Measurements from ENCODE around the gene ABHD15. TPM values are rescaled to one million over a fixed set of nuclear protein-coding genes. Genes with fewer than 3 reads are reported as not detected.

The ABHD15 gene
- polyA plus RNA-seq, 1 donor from 2014 or later = 0.21 TPM

DNA sequence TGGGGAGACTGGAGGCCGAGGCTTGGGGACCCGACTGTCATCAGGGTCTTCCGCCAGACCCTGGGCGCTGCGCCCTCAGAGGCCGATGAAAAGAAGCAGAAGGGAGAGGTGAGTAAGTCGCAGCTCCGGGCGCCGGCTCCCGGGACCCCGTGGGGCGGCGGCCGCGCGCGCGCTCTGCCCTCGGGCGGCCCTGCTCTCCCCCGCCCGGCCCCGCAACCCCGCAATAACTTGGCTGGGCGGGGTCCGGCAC is 392 bp upstream of the ABHD15 start:
- Histone ChIP-seq H3F3A (ENCODE audit: insufficient read depth, low read length, poor library complexity, severe bottlenecking) (no peaks in the 10 kb centered on the region), H3K9me2 (ENCODE audit: insufficient read depth, low read length) (no peaks in the 10 kb centered on the region), H3K27me3 (ENCODE audit: insufficient read depth, low read depth, low read length) (peaks cover 44% of the 10 kb centered on the region), H3K36me3 (ENCODE audit: insufficient read depth, low read length) (no peaks in the 10 kb centered on the region), H3K9me3 (ENCODE audit: low read length) (no peaks in the 10 kb centered on the region), H3K4me2 (ENCODE audit: low read length) (no peak overlapping the region), H3K27ac (ENCODE audit: low read length) (no peak overlapping the region), H3K9ac (ENCODE audit: low read length) (no peak overlapping the region), H3K4me3 (ENCODE audit: low read length) (peak overlapping the region; percentile 84), H4K20me1 (ENCODE audit: insufficient read depth) (no peaks in the 10 kb centered on the region), H3K79me2 (replicated peaks; ENCODE audit: insufficient read depth, low read length) (no peaks in the 10 kb centered on the region), H2AFZ (ENCODE audit: low read depth, low read length) (no peak overlapping the region)
- TF ChIP-seq, protein P1, sequence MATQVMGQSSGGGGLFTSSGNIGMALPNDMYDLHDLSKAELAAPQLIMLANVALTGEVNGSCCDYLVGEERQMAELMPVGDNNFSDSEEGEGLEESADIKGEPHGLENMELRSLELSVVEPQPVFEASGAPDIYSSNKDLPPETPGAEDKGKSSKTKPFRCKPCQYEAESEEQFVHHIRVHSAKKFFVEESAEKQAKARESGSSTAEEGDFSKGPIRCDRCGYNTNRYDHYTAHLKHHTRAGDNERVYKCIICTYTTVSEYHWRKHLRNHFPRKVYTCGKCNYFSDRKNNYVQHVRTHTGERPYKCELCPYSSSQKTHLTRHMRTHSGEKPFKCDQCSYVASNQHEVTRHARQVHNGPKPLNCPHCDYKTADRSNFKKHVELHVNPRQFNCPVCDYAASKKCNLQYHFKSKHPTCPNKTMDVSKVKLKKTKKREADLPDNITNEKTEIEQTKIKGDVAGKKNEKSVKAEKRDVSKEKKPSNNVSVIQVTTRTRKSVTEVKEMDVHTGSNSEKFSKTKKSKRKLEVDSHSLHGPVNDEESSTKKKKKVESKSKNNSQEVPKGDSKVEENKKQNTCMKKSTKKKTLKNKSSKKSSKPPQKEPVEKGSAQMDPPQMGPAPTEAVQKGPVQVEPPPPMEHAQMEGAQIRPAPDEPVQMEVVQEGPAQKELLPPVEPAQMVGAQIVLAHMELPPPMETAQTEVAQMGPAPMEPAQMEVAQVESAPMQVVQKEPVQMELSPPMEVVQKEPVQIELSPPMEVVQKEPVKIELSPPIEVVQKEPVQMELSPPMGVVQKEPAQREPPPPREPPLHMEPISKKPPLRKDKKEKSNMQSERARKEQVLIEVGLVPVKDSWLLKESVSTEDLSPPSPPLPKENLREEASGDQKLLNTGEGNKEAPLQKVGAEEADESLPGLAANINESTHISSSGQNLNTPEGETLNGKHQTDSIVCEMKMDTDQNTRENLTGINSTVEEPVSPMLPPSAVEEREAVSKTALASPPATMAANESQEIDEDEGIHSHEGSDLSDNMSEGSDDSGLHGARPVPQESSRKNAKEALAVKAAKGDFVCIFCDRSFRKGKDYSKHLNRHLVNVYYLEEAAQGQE (IDR thresholded peaks at IDR 0.05; ENCODE audit: borderline replicate concordance) = no peak

DNA sequence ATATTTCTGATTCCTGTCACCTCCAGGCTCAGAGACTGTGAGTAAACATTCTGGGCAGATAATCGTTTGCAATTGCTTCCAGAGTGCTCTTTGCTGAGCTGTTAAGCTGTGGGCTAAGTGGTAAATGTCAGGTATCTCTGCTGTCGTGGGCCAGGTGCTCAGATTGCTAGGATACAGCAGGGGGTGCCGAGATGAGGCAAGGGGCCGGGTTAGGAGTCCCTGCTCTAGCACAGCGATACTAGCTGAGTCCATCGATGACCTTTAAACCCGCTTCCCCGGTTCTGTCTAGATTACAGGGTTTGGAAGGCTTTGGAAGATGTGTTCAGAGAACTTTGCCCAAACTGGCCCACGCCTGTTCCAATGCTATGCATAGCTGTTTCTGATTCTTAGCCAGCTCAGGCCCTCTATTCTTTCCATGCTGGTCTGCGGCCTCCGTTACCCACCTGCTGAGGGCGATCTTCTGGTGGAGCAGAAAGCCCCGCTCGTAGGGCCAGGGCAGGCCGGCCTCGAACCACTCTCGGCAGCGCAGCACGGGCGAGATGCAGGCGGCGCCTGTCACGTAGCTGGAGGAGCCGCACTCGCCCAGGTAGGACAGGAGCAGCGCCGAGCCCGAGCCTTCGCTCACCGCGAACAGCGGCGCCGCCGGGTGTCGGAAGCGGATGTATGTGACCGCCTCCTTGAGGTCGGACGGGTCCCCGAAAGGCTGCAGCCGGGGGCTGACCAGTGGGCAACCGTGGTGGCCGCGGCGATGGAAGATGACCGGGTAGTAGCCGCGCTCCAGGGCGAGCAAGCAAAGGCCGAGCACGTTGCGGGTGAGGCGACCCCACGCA is 979 bp downstream of the ABHD15 start:
- Histone ChIP-seq H3K36me3 (ENCODE audit: insufficient read depth, low read length) (no peaks in the 10 kb centered on the region), H3K9me3 (ENCODE audit: low read length) (no peaks in the 10 kb centered on the region), H3K27ac (ENCODE audit: low read length) (no peak overlapping the region), H2AFZ (ENCODE audit: low read depth, low read length) (no peak overlapping the region), H3K9ac (ENCODE audit: low read length) (no peak overlapping the region), H3K9me2 (ENCODE audit: insufficient read depth, low read length) (no peaks in the 10 kb centered on the region), H3K4me2 (ENCODE audit: low read length) (no peak overlapping the region), H3K4me3 (ENCODE audit: low read length) (peak overlapping the region; percentile 48), H4K20me1 (ENCODE audit: insufficient read depth) (no peaks in the 10 kb centered on the region), H3K79me2 (replicated peaks; ENCODE audit: insufficient read depth, low read length) (no peaks in the 10 kb centered on the region), H3K27me3 (ENCODE audit: insufficient read depth, low read depth, low read length) (peaks cover 44% of the 10 kb centered on the region), H3F3A (ENCODE audit: insufficient read depth, low read length, poor library complexity, severe bottlenecking) (no peaks in the 10 kb centered on the region)
- TF ChIP-seq, protein P2, sequence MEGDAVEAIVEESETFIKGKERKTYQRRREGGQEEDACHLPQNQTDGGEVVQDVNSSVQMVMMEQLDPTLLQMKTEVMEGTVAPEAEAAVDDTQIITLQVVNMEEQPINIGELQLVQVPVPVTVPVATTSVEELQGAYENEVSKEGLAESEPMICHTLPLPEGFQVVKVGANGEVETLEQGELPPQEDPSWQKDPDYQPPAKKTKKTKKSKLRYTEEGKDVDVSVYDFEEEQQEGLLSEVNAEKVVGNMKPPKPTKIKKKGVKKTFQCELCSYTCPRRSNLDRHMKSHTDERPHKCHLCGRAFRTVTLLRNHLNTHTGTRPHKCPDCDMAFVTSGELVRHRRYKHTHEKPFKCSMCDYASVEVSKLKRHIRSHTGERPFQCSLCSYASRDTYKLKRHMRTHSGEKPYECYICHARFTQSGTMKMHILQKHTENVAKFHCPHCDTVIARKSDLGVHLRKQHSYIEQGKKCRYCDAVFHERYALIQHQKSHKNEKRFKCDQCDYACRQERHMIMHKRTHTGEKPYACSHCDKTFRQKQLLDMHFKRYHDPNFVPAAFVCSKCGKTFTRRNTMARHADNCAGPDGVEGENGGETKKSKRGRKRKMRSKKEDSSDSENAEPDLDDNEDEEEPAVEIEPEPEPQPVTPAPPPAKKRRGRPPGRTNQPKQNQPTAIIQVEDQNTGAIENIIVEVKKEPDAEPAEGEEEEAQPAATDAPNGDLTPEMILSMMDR (IDR thresholded peaks at IDR 0.05; ENCODE audit: poor library complexity, severe bottlenecking) = peak; percentile 26
- TF ChIP-seq, protein P1 (IDR thresholded peaks at IDR 0.05; ENCODE audit: borderline replicate concordance) = no peak
- TF ChIP-seq SMC3 (conservative IDR thresholded peaks at IDR 0.05; ENCODE audit: poor library complexity) (no peak), EP300 (conservative IDR thresholded peaks at IDR 0.05; ENCODE audit: poor library complexity, severe bottlenecking) (peak; percentile 52), MXI1 (conservative IDR thresholded peaks at IDR 0.05; ENCODE audit: poor library complexity, severe bottlenecking) (no peak), POLR2AphosphoS5 (IDR thresholded peaks at IDR 0.05) (peak; percentile 89), RAD21 (conservative IDR thresholded peaks at IDR 0.05) (no peak), EZH2 (IDR thresholded peaks at IDR 0.05; ENCODE audit: borderline replicate concordance, insufficient read depth, low read length, poor library complexity, severe bottlenecking) (no peak), TAF1 (IDR thresholded peaks at IDR 0.05; ENCODE audit: low read depth) (no peak)
